ENCODE measurements around the gene FAM209B.

The FAM209B gene

DNA sequence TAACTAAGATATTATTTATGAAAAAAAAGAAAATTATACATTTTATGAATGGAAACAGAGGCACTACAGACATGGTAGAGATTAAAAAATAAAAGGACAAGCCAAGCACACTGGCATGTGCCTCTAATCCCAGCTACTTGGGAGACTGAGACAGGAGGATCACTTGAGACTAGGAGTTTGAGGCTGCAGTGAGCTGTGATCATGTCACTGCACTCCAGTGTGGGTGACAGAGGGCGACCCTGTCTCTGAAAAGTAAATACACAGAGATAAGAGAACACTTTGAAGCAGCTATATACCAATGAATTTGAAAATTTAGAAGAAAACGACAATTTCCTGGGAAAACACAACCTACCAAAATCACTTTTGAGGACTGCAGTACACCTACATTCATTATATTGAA is 48.7 kb downstream of the FAM209B start:
- intact Hi-C loops (cut with DNase I) = no loop called here
- DNase-seq = no peak

DNA sequence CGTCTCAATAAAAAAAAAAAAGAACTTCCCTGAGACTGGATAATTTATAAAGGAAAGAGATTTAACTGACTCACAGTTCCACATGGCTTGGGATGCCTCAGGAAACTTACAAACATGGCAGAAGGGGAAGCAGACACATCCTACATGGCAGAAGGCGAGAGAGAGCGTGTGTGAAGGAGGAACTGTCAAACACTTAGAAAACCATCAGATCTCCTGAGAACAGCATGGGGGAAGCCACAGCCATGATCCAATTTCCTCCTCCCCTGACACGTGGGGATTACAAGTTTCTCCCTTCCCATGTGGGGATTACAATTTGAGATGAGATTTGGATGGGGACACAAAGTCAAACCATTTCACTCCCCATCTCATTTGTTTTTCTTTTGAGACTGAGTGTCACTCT is 49.5 kb downstream of the FAM209B start:
- intact Hi-C loops (cut with DNase I) = no loop called here

GRCh38 chr20:56584916-56585315 is 51.9 kb downstream of the FAM209B start:
- intact Hi-C loops (cut with DNase I) = no loop called here
- no peak for DNase-seq

More for the DNA sequence above, 49.5 kb downstream of the FAM209B start:
- DNase-seq = no peak

Data from head of caudate nucleus (tissue), 42 donors.